Endothelial cell of umbilical vein (primary cell): ENCODE measurements around the gene SLC35B2. TPM values are rescaled to one million over a fixed set of nuclear protein-coding genes. Genes with fewer than 3 reads are reported as not detected.

ENCODE experiments used
- BruUV-seq: library from RNA; stranded (reverse); fragments of 400-500 nt; replicated peaks from 2 replicates; lab custom pipeline; 2021; lab: Mats Ljungman, UMichigan
- CTCF ChIA-PET: fragments of 300-600, 350-600 bp; sonication (Branson Sonifier 250); formaldehyde crosslinking; loops from one replicate; lab custom pipeline; 2021; ENCODE audit warnings: antibody characterized with exemption, inconsistent platforms; lab: Charles Lee
- POLR2A ChIA-PET: fragments of 300-600, 350-600 bp; sonication (Branson Sonifier 250); formaldehyde crosslinking; loops from one replicate; lab custom pipeline; 2021; ENCODE audit warnings: antibody characterized with exemption, inconsistent platforms; lab: Charles Lee
- DNase-seq: peaks from one replicate; pipeline ENCODE4 v3.0.0-alpha.2; 2011; ENCODE audit warnings: low read depth, low spot score
- FAIRE-seq: peaks from 2 replicates; lab custom pipeline; 2011; peaks lifted over from hg19 to GRCh38; lab: Jason Lieb, UNC
- H2AFZ ChIP-seq: 2 replicates; pipeline ENCODE4 v1.6.0; 2012; ENCODE audit warnings: low read depth, low read length, control low read depth, inconsistent platforms
- H3K27ac ChIP-seq: 2 replicates; pipeline ENCODE4 v1.5.1; 2011; ENCODE audit warnings: low read depth, mild to moderate bottlenecking, control low read depth, low read length, moderate library complexity; ENCODE audit not compliant: insufficient read depth
- H3K27me3 ChIP-seq, 2 experiments: 2 replicates each; pipeline versions ENCODE4 v1.6.0 to v1.6.1; 2011; ENCODE audit warnings: low read length in 2 of 2, mixed read lengths in 1 of 2; ENCODE audit not compliant: control insufficient read depth in 2 of 2, insufficient read depth in 2 of 2
- H3K36me3 ChIP-seq, 2 experiments: 2 replicates in 1 of 2; 3 replicates in 1 of 2; pipeline ENCODE4 v1.5.1; 2011; ENCODE audit warnings: low read length in 2 of 2, mild to moderate bottlenecking in 1 of 2, moderate library complexity in 1 of 2; ENCODE audit not compliant: control insufficient read depth in 2 of 2, insufficient read depth in 2 of 2; ENCODE audit errors: extremely low read depth in 1 of 2
- H3K4me1 ChIP-seq: 3 replicates; pipeline ENCODE4 v1.5.1; 2011; ENCODE audit warnings: mild to moderate bottlenecking, low read length; ENCODE audit not compliant: control insufficient read depth, insufficient read depth; ENCODE audit errors: extremely low read depth
- H3K4me2 ChIP-seq: 2 replicates; pipeline ENCODE4 v1.6.1; 2011; ENCODE audit warnings: low read length, control low read depth, mixed read lengths; ENCODE audit not compliant: insufficient read depth
- H3K4me3 ChIP-seq, 3 experiments: fragments of 200-600 bp in 1 of 3; sonication (generic), shearing (Covaris generic) in 1 of 3; replicated peaks in 1 of 3; 2 replicates each; pipeline ENCODE4 v1.5.1; 2011 to 2016; ENCODE audit warnings: control low read depth in 3 of 3, low read length in 3 of 3, mild to moderate bottlenecking in 2 of 3, inconsistent platforms in 1 of 3, low read depth in 1 of 3, moderate library complexity in 1 of 3; ENCODE audit not compliant: insufficient read depth in 1 of 3
- H3K79me2 ChIP-seq: 2 replicates; pipeline ENCODE4 v1.6.0; 2012; ENCODE audit warnings: low read length, inconsistent platforms; ENCODE audit not compliant: control insufficient read depth, insufficient read depth
- H3K9ac ChIP-seq: replicated peaks from 2 replicates; pipeline ENCODE3; 2011; ENCODE audit warnings: low read length, control low read depth; ENCODE audit not compliant: insufficient read depth; ENCODE audit errors: extremely low read depth
- H3K9me1 ChIP-seq: replicated peaks from 3 replicates; pipeline ENCODE4 v1.6.0; 2011; ENCODE audit warnings: mild to moderate bottlenecking, low read length; ENCODE audit not compliant: control insufficient read depth, insufficient read depth; ENCODE audit errors: extremely low read depth
- H3K9me3 ChIP-seq: replicated peaks from 2 replicates; pipeline ENCODE4 v1.5.1; 2012; ENCODE audit warnings: low read length, inconsistent platforms; ENCODE audit not compliant: control insufficient read depth, insufficient read depth
- H4K20me1 ChIP-seq: replicated peaks from 2 replicates; pipeline ENCODE3; 2011; ENCODE audit warnings: mild to moderate bottlenecking, low read length; ENCODE audit not compliant: control insufficient read depth, insufficient read depth; ENCODE audit errors: extremely low read depth
- EZH2 ChIP-seq: IDR thresholded peaks from 2 replicates; pipeline ENCODE4 v1.6.1; 2012; ENCODE audit warnings: borderline replicate concordance, low read depth, mild to moderate bottlenecking, moderate library complexity, low read length, inconsistent platforms; ENCODE audit not compliant: severe bottlenecking
- FOS ChIP-seq: IDR thresholded peaks from 2 replicates; pipeline ENCODE4 v1.6.1; 2011; ENCODE audit warnings: mild to moderate bottlenecking, low read length, moderate library complexity, borderline replicate concordance; ENCODE audit not compliant: insufficient read depth
- GATA2 ChIP-seq: IDR thresholded peaks from 2 replicates; pipeline ENCODE4 v1.7.0; 2011; ENCODE audit warnings: low read depth, mild to moderate bottlenecking, moderate library complexity, mixed read lengths, low read length; ENCODE audit not compliant: insufficient read length, insufficient read depth
- JUN ChIP-seq: IDR thresholded peaks from 2 replicates; pipeline ENCODE4 v1.6.1; 2011; ENCODE audit warnings: borderline replicate concordance, low read depth; ENCODE audit not compliant: insufficient read length, insufficient read depth
- MYC ChIP-seq: IDR thresholded peaks from one replicate; pipeline ENCODE4 v1.6.1; 2011; ENCODE audit warnings: mild to moderate bottlenecking, low read depth, low read length
- POLR2A ChIP-seq: IDR thresholded peaks from 2 replicates; pipeline ENCODE4 v1.6.1; 2012; ENCODE audit warnings: low read depth, mild to moderate bottlenecking, control low read depth, low read length
- POLR2AphosphoS5 ChIP-seq: IDR thresholded peaks from 2 replicates; pipeline ENCODE4 v1.6.1; 2012; ENCODE audit warnings: low read depth, mild to moderate bottlenecking, control low read depth, low read length, moderate library complexity; ENCODE audit not compliant: insufficient read depth
- dilution Hi-C: fragments of 300-500 bp; cut with MboI; formaldehyde crosslinking; loops from one replicate; pipeline ENCODE4 v1.15.0; 2019; ENCODE audit warnings: low sequenced_read_pairs; ENCODE audit not compliant: extremely low pct_ligation_motif_present
- intact Hi-C: fragments of 100-400 bp; cut with micrococcal nuclease; formaldehyde crosslinking; loops from one replicate; pipeline ENCODE4 v1.10.0; 2022
- polyA plus RNA-seq, 4 experiments: library from polyadenylated mRNA; depleted of rRNA in 3 of 4; stranded (reverse) in 3 of 4; unstranded in 1 of 4; fragments of >200 nt; gene quantifications; 2 replicates each; pipeline versions ENCODE4 v1.2.1 to v1.2.3, GENCODE V29; 2011 to 2012; ENCODE audit warnings: missing spikeins in 1 of 4
- total RNA-seq: library from RNA; stranded (reverse); gene quantifications from 2 replicates; pipeline ENCODE4 v1.2.3, GENCODE V29; 2021
- TF ChIP-seq, protein P1 (sequence below): IDR thresholded peaks from 2 replicates; pipeline ENCODE4 v1.6.1; 2011; ENCODE audit not compliant: insufficient read depth, insufficient read length
- TF ChIP-seq, protein P2 (sequence below), 2 donors: IDR thresholded peaks; 1 replicate in 1 of 2; 2 replicates in 1 of 2; pipeline ENCODE4 v1.5.1; 2011; ENCODE audit warnings: low read length in 2 of 2, mild to moderate bottlenecking in 2 of 2, moderate library complexity in 2 of 2, control low read depth in 1 of 2, inconsistent platforms in 1 of 2, low read depth in 1 of 2; ENCODE audit not compliant: insufficient read depth in 1 of 2; ENCODE audit errors: extremely low read depth in 1 of 2

Gene SLC35B2
- total and polyA plus RNA-seq, 2 donors (not counting 3 experiments of a cell fraction or from before 2014, with no cell fraction given), result 53.4 to 112 TPM

DNA sequence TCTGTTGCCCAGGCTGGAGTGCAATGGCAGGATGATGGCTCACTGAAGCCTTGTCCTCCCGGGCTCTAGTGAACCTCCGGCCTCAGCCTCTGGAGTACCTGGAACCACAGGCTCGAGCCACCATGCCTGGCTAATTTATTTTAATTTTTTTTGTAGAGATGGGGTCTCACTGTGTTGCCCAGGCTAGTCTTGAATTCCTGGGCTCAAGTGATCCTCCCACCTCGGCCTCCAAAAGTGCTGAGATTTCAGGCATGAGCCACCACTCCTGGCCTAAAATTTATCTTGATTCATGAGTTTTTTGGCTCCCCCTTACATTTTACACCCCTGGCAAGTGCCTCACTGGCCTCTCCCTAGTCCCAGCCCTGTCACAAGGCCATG lies 36.4 kb downstream of the SLC35B2 start:
- POLR2A ChIA-PET, result interaction anchor here (0.6 to 5.3 kb wide), 4 partner anchors 26 to 131 kb away, joined by 3 to 34 read pairs (median 8); partner anchors contain the start of gene HSP90AB1
- BruUV-seq, result no TSS peak
- H3K27ac ChIP-seq, result peak overlapping the region; percentile 97

More for the DNA sequence above, 36.4 kb downstream of the SLC35B2 start:
- Histone ChIP-seq H3K9ac (no peak overlapping the region), H3K4me1 (peaks cover 56% of the 10 kb centered on the region), H4K20me1 (no peaks in the 10 kb centered on the region), H3K79me2 (peaks cover 49% of the 10 kb centered on the region), H2AFZ (no peak overlapping the region), H3K4me2 (no peak overlapping the region), H3K9me3 (no peaks in the 10 kb centered on the region), H3K36me3 (no peaks in the 10 kb centered on the region), H3K27me3 (no peaks in the 10 kb centered on the region), H3K9me1 (no peaks in the 10 kb centered on the region), H3K4me3 (no peak overlapping the region)
- DNase-seq (no peak), FAIRE-seq (no peak)
- dilution Hi-C loops (no loop called here), intact Hi-C loops (loop anchor here (1.0 to 2.0 kb wide), 5 partner anchors 13 to 49 kb away; partner anchors contain the start of gene SLC35B2)
- TF ChIP-seq MYC (no peak), EZH2 (no peak), POLR2AphosphoS5 (no peak), FOS (no peak), POLR2A (no peak), JUN (no peak), GATA2 (no peak)
- TF ChIP-seq, protein P1, sequence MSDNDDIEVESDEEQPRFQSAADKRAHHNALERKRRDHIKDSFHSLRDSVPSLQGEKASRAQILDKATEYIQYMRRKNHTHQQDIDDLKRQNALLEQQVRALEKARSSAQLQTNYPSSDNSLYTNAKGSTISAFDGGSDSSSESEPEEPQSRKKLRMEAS, result no peak
- TF ChIP-seq, protein P2, sequence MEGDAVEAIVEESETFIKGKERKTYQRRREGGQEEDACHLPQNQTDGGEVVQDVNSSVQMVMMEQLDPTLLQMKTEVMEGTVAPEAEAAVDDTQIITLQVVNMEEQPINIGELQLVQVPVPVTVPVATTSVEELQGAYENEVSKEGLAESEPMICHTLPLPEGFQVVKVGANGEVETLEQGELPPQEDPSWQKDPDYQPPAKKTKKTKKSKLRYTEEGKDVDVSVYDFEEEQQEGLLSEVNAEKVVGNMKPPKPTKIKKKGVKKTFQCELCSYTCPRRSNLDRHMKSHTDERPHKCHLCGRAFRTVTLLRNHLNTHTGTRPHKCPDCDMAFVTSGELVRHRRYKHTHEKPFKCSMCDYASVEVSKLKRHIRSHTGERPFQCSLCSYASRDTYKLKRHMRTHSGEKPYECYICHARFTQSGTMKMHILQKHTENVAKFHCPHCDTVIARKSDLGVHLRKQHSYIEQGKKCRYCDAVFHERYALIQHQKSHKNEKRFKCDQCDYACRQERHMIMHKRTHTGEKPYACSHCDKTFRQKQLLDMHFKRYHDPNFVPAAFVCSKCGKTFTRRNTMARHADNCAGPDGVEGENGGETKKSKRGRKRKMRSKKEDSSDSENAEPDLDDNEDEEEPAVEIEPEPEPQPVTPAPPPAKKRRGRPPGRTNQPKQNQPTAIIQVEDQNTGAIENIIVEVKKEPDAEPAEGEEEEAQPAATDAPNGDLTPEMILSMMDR (IDR thresholded peaks at IDR 0.05; ENCODE audit: extremely low read depth in 1 of 2, insufficient read depth in 1 of 2, low read depth in 1 of 2, low read length in 2 of 2), result no peak
- CTCF ChIA-PET, result interaction anchor here (0.5 to 9.2 kb wide), 11 partner anchors 14 to 124 kb away, joined by 3 to 91 read pairs (median 5); partner anchors contain the start of genes HSP90AB1 and SPATS1
